HUES6 (cell line): ENCODE data around the gene PLVAP.

Experiments
- H3K27ac ChIP-seq: 2 replicates; pipeline ENCODE4 v1.7.0; 2013; ENCODE audit warnings: low read depth, mild to moderate bottlenecking, low read length, inconsistent platforms
- H3K27me3 ChIP-seq: 2 replicates; pipeline ENCODE4 v1.6.1; 2013; ENCODE audit warnings: low read length; ENCODE audit not compliant: control insufficient read depth, insufficient read depth
- H3K36me3 ChIP-seq: 2 replicates; pipeline ENCODE4 v1.6.1; 2013; ENCODE audit warnings: low read length; ENCODE audit not compliant: control insufficient read depth, insufficient read depth
- H3K4me1 ChIP-seq: 2 replicates; pipeline ENCODE4 v1.6.1; 2013; ENCODE audit warnings: low read length; ENCODE audit not compliant: control insufficient read depth, insufficient read depth
- H3K4me3 ChIP-seq: 2 replicates; pipeline ENCODE4 v1.5.1; 2013; ENCODE audit warnings: low read depth, low read length
- H3K9ac ChIP-seq: one replicate; pipeline ENCODE4 v1.6.1; 2013; ENCODE audit warnings: mild to moderate bottlenecking, low read length
- H3K9me3 ChIP-seq: 2 replicates; pipeline ENCODE4 v1.6.1; 2013; ENCODE audit warnings: low read depth, low read length; ENCODE audit not compliant: control insufficient read depth, insufficient read depth

Gene PLVAP, protein sequence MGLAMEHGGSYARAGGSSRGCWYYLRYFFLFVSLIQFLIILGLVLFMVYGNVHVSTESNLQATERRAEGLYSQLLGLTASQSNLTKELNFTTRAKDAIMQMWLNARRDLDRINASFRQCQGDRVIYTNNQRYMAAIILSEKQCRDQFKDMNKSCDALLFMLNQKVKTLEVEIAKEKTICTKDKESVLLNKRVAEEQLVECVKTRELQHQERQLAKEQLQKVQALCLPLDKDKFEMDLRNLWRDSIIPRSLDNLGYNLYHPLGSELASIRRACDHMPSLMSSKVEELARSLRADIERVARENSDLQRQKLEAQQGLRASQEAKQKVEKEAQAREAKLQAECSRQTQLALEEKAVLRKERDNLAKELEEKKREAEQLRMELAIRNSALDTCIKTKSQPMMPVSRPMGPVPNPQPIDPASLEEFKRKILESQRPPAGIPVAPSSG

DNA sequence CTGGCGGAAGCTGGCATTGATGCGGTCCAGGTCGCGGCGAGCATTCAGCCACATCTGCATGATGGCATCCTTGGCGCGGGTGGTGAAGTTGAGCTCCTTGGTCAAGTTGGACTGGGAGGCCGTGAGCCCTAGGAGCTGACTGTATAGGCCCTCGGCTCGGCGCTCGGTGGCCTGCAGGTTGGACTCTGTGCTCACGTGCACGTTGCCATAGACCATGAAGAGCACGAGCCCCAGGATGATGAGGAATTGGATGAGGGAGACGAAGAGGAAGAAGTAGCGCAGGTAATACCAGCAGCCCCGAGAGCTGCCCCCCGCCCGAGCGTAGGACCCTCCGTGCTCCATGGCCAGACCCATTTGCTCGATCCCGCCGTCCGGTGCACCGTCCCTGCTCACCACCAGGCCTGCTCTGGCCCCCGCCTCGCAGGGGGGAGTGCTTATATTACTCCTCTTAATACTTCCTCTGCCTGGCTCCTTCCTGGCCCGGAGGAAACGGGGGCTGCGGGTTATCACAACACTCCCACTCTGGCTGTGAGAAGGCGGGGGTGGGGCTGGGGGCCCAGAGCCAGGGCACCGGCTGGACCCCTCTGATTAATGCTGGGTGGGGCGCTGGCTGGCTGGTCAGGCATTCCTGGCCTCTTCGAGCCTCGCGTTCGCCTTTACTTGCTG, at the start of gene PLVAP:
TSS of gene PLVAP (minus strand) at position 408 of the 666 bp plus-strand sequence. CDS start at position 354, 54 bp downstream.
- no peak within 1 kb of the TSS for H3K4me3 ChIP-seq
- peaks cover 13% of the 10 kb centered on the region for H3K4me1 ChIP-seq
- no peaks in the 10 kb centered on the region for H3K27me3 ChIP-seq
- H3K9ac ChIP-seq: no peak within 1 kb of the TSS
- no peak within 1 kb of the TSS for H3K27ac ChIP-seq
- H3K9me3 ChIP-seq: peaks cover 7% of the 10 kb centered on the region
- no peaks in the 10 kb centered on the region for H3K36me3 ChIP-seq

DNA sequence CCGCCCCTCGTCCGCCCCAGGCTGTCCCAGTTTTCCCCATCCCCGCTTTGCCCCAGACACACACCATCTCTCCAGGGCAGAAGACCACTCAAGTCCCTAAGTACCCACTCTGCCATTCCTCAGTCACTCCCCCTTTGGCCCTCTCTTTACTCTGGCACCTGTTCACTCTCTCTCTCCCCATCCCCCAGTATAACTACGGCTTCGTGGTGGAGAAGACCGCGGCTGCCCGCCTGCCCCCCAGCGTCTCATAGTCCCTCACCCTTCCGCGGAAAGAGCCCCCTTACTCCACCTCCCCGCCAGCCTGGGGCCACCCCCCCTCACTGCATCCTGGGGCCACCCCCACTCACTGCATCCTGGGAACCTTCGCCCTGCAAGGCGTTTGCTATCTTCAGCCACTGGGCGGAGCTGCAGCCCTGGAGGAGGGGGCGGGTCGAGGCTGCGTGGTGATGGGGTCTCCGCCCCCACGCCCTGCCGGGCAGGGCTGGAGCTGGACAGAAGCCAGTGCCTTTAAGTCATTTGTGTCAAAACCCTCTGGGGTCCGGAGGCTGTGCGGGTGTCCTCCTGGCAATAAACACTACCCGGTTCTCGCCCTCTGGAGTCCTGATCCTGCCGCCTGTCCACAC, 47.7 kb upstream of the PLVAP start:
- Histone ChIP-seq H3K27ac (no peak overlapping the region), H3K9me3 (no peaks in the 10 kb centered on the region), H3K9ac (no peak overlapping the region), H3K4me1 (peaks cover 5% of the 10 kb centered on the region; the same call in 1 of the 2 replicates), H3K36me3 (no peaks in the 10 kb centered on the region), H3K27me3 (no peaks in the 10 kb centered on the region), H3K4me3 (peak overlapping the region; percentile 52)

DNA sequence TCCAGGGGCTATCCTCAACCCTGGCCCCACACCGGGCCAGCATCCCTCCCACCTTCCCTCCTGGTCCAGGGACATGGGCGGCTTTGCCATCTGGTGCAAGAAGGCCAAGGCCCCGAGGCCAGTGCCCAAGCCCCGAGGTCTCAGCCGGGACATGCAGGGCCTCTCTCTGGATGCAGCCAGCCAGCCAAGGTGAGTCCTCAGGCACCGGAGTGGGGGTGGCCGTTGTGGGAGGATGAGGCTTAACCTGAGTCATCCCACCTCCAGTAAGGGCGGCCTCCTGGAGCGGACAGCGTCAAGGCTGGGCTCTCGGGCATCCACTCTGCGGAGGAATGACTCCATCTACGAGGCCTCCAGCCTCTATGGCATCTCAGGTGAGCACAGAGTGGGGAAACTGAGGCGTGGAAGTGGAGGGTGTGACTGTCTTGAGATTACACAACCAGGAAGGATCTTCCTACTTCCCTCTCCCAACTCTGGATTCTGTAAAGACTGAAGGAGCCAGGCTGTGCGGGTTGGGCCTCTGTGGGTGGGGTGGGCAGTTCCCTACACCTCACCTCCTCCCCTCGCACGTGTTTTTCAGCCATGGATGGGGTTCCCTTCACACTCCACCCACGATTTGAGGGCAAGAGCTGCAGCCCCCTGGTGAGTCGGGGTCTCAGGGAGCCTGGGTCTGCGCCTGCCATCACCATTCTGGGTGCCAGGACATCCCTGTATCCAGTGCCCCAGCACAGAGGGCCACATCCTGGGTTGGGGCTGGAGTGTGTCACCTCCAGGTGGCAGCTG, 46.5 kb upstream of the PLVAP start:
- Histone ChIP-seq H3K27me3 (no peaks in the 10 kb centered on the region), H3K36me3 (no peaks in the 10 kb centered on the region), H3K9ac (no peak overlapping the region), H3K4me1 (peaks cover 12% of the 10 kb centered on the region; the same call in 1 of the 2 replicates), H3K9me3 (no peaks in the 10 kb centered on the region), H3K4me3 (no peak overlapping the region), H3K27ac (no peak overlapping the region)

DNA sequence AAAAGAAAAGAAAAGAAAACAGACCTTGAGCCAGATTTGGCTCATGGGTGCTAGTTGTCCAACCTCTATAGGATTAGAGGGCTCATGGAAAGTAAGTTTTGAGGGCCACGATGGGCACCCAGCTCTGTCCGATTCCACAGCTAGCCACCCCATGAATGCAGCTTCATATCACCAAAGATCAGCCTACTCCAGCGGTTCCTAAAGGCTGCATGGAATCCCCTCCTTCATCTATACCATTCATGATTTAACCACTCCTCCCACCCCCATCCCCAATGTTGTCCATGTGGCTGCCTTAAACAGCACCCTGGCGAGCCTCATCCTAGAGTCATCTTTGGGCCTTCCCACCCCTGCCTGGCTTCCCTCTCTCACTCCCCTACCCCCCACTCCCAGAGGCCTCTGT, 44.8 kb upstream of the PLVAP start:
- Histone ChIP-seq H3K36me3 (no peaks in the 10 kb centered on the region), H3K9me3 (no peaks in the 10 kb centered on the region)

DNA sequence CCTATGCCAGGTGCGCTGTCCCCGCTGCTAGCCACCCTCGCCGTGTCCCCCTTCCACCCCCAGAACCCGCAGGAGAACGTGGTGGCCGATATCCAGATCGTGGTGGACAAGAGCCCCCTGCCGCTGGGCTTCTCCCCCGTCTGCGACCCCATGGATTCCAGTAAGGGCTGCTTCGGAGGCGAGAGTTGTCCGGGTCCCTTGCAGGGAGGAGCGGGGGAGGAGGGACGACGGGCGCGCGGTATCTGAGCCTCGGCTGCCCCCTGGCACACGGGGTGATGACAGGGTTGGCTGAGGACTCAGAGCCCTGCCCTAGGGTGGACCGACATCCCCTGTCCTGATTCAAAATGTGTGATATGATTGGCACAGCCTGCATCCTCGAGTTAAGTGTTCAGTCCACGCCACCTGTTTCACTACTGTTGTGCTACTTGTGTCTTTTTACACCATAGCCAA, 43.4 kb upstream of the PLVAP start:
- Histone ChIP-seq H3K36me3 (no peaks in the 10 kb centered on the region), H3K27ac (no peak overlapping the region)

More for the DNA sequence above, 44.8 kb upstream of the PLVAP start:
- Histone ChIP-seq H3K27me3 (no peaks in the 10 kb centered on the region), H3K4me1 (peaks cover 12% of the 10 kb centered on the region; the same call in 1 of the 2 replicates), H3K27ac (no peak overlapping the region), H3K9ac (no peak overlapping the region), H3K4me3 (no peak overlapping the region)

DNA sequence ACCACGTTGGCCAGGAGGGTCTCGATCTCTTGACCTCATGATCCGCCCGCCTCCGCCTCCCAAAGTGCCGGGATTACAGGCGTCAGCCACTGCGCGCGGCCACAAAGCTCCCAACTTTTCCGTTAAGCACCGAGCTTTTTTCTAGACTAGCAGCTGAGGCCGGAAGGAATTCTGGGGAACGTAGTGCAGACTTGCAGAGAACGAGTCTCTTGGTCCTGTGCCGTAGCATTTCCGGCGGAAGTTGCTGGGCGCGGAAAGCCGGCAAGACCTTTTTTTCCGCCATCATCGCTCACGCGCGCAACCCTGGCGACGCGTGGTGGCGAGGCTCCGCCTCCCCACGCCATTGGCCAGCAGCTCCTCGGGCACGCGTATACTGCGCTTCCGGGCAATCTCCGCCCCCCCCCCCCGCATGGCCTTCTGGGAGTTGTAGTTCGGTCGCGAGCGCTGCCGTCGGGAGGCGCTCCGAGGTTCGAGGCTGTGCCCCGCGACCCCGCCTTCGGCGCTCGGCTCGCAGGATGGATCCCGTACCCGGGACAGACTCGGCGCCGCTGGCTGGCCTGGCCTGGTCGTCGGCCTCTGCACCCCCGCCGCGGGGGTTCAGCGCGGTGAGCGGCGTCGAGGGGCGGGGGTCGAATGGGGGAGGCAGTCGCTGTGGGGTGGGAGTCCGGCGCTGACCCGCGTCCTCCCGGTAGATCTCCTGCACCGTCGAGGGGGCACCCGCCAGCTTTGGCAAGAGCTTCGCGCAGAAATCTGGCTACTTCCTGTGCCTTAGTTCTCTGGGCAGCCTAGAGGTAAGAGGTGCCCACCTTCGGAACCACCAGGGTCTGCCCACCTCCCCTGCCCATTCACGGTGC, 42.7 kb upstream of the PLVAP start, which contains the start of gene MVB12A:
TSS of gene MVB12A (plus strand) at position 427 of the 854 bp plus-strand sequence. CDS start at position 516, 89 bp downstream.
- peak within 1 kb of the TSS; percentile 29; the same call in 1 of the 2 replicates for H3K27ac ChIP-seq
- H3K4me3 ChIP-seq: peak within 1 kb of the TSS; percentile 81
- no peaks in the 10 kb centered on the region for H3K36me3 ChIP-seq
- H3K27me3 ChIP-seq: no peaks in the 10 kb centered on the region
- H3K4me1 ChIP-seq: peaks cover 21% of the 10 kb centered on the region
- no peaks in the 10 kb centered on the region for H3K9me3 ChIP-seq
- peak within 1 kb of the TSS; percentile 64 for H3K9ac ChIP-seq

More for the DNA sequence above, 43.4 kb upstream of the PLVAP start:
- Histone ChIP-seq H3K9ac (peak overlapping the region; percentile 21), H3K27me3 (no peaks in the 10 kb centered on the region), H3K9me3 (no peaks in the 10 kb centered on the region), H3K4me3 (peak overlapping the region; percentile 81), H3K4me1 (peaks cover 17% of the 10 kb centered on the region)

DNA sequence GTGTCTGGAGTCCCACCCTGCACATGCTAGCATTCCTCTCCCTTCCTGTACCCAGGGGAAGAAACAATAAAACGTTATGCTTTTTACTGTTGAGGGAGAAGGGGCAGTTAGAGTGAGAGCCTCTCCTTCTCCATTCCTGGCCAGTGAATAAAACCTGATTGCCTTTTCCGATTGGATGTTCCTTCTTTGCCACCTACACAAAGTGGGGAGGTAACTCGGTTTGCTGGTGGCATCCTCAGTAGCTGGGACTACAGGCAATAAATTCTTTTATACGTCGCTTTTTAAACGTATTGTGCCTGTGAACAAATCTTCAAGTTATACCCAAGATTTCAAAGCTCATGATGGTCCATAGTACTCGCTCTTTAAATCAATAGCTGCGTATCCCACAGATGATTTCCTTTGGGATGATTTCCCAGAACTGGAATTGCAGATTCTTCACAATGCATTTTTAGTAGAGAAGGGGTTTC, 42.0 kb upstream of the PLVAP start:
- Histone ChIP-seq H3K4me3 (peak overlapping the region; percentile 50), H3K36me3 (no peaks in the 10 kb centered on the region; the same call in 1 of the 2 replicates), H3K9me3 (no peaks in the 10 kb centered on the region), H3K27me3 (no peaks in the 10 kb centered on the region), H3K4me1 (peaks cover 27% of the 10 kb centered on the region), H3K9ac (peak overlapping the region; percentile 64), H3K27ac (peak overlapping the region; percentile 29; the same call in 1 of the 2 replicates)

DNA sequence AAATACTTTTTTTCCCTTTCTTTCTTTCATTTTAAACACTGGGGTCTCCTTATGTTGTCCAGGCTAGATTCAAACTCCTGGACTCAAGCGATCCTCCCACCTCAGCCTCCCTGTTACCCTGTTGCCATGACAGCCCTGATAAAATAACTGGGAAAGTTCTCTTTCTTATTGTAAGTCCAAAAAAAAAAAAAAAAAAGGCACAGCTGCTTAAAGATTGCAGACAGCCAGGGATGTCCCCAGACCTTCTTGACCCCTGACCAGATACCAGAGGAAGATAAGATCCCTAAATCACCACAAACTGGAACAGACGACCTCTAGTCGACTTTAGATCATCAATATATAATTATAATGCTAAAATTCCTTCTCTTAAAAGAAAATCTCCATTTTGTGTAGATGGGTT, 41.6 kb upstream of the PLVAP start:
- peaks cover 29% of the 10 kb centered on the region for H3K4me1 ChIP-seq
- H3K9ac ChIP-seq: peak overlapping the region; percentile 64
- H3K27me3 ChIP-seq: no peaks in the 10 kb centered on the region
- peak overlapping the region; percentile 50; the same call in 1 of the 2 replicates for H3K4me3 ChIP-seq
- H3K36me3 ChIP-seq: no peaks in the 10 kb centered on the region; the same call in 1 of the 2 replicates
- no peak overlapping the region; the same call in 1 of the 2 replicates for H3K27ac ChIP-seq
- H3K9me3 ChIP-seq: no peaks in the 10 kb centered on the region

DNA sequence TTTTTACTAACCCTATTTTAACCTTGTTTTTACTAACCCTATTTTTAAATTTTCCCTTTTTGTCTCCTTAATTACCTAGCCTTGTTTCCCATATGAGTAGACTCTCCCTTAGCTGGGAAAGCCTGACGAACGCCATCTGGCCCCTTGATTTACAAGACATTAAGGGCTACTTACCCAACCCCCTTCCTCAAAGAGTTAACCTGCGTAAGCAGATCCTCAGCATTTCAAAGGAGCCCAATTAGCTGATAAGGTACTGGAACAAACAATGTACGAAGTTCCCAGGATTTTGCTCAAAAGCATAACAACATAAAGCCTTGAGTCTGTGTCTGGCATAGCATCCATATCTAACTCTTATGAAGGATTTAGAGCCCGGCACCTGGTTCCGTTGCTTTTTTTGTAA, 38.0 kb upstream of the PLVAP start:
- peak overlapping the region; percentile 53 for H3K9ac ChIP-seq
- H3K9me3 ChIP-seq: no peaks in the 10 kb centered on the region
- peaks cover 2% of the 10 kb centered on the region; the same call in 1 of the 2 replicates for H3K36me3 ChIP-seq
- peak overlapping the region; percentile 83 for H3K27ac ChIP-seq
- no peaks in the 10 kb centered on the region for H3K27me3 ChIP-seq
- peak overlapping the region; percentile 53 for H3K4me3 ChIP-seq
- peaks cover 44% of the 10 kb centered on the region for H3K4me1 ChIP-seq
